Keratinocyte (primary cell): ENCODE data around the gene SERTAD1. TPM values are rescaled to one million over a fixed set of nuclear protein-coding genes. Genes with fewer than 3 reads are reported as not detected.

Experiments
- DNase-seq: peaks from one replicate; pipeline ENCODE4 v3.0.0-alpha.2; 2011; ENCODE audit warnings: low read depth, missing footprints, low spot score
- FAIRE-seq: peaks from 2 replicates; lab custom pipeline; 2011; peaks lifted over from hg19 to GRCh38; lab: Jason Lieb, UNC
- H2AFZ ChIP-seq: 2 replicates; pipeline ENCODE4 v1.6.0; 2012; ENCODE audit warnings: low read length, control low read depth, inconsistent platforms; ENCODE audit not compliant: control insufficient read depth
- H3K27ac ChIP-seq: 2 replicates; pipeline ENCODE4 v1.5.1; 2011; ENCODE audit warnings: low read length; ENCODE audit not compliant: control insufficient read depth, insufficient read depth
- H3K27me3 ChIP-seq: 3 replicates; pipeline ENCODE4 v1.6.0; 2011; ENCODE audit warnings: low read length; ENCODE audit not compliant: control insufficient read depth, insufficient read depth; ENCODE audit errors: extremely low read depth
- H3K36me3 ChIP-seq, 2 experiments: 2 replicates in 1 of 2; 3 replicates in 1 of 2; pipeline ENCODE4 v1.5.1; 2011; ENCODE audit warnings: low read length in 2 of 2, mild to moderate bottlenecking in 1 of 2; ENCODE audit not compliant: control insufficient read depth in 2 of 2, insufficient read depth in 2 of 2; ENCODE audit errors: extremely low read depth in 1 of 2
- H3K4me1 ChIP-seq: 3 replicates; pipeline ENCODE4 v1.5.1; 2011; ENCODE audit warnings: low read length; ENCODE audit not compliant: control insufficient read depth, insufficient read depth; ENCODE audit errors: extremely low read depth
- H3K4me2 ChIP-seq: 3 replicates; pipeline ENCODE4 v1.6.0; 2011; ENCODE audit warnings: low read depth, low read length; ENCODE audit not compliant: control insufficient read depth, insufficient read depth; ENCODE audit errors: extremely low read depth
- H3K4me3 ChIP-seq, 3 experiments: fragments of 200-600 bp in 1 of 3; sonication (generic) in 1 of 3; 2 replicates in 2 of 3; 3 replicates in 1 of 3; pipeline ENCODE4 v1.5.1; 2011 to 2016; ENCODE audit warnings: low read length in 3 of 3, mild to moderate bottlenecking in 3 of 3, control low read depth in 2 of 3, inconsistent platforms in 1 of 3, low read depth in 1 of 3, mixed read lengths in 1 of 3, mixed run types in 1 of 3, moderate library complexity in 1 of 3; ENCODE audit not compliant: control insufficient read depth in 2 of 3, insufficient read depth in 2 of 3; ENCODE audit errors: extremely low read depth in 1 of 3
- H3K79me2 ChIP-seq: 2 replicates; pipeline ENCODE4 v1.6.0; 2012; ENCODE audit warnings: low read length; ENCODE audit not compliant: control insufficient read depth, insufficient read depth
- H3K9ac ChIP-seq: 3 replicates; pipeline ENCODE4 v1.6.0; 2011; ENCODE audit warnings: low read length; ENCODE audit not compliant: control insufficient read depth, insufficient read depth; ENCODE audit errors: extremely low read depth
- H3K9me1 ChIP-seq: 3 replicates; pipeline ENCODE4 v1.6.0; 2011; ENCODE audit warnings: low read length; ENCODE audit not compliant: control insufficient read depth, insufficient read depth; ENCODE audit errors: extremely low read depth
- H3K9me3 ChIP-seq: 2 replicates; pipeline ENCODE4 v1.5.1; 2012; ENCODE audit warnings: low read depth, low read length; ENCODE audit not compliant: control insufficient read depth
- H4K20me1 ChIP-seq: 3 replicates; pipeline ENCODE4 v1.6.0; 2011; ENCODE audit warnings: low read length; ENCODE audit not compliant: control insufficient read depth, insufficient read depth; ENCODE audit errors: extremely low read depth
- EZH2 ChIP-seq: IDR thresholded peaks from one replicate; pipeline ENCODE4 v1.6.1; 2012; ENCODE audit warnings: inconsistent platforms, mild to moderate bottlenecking, low read length, moderate library complexity
- dilution Hi-C: fragments of 300-500 bp; cut with MboI; formaldehyde crosslinking; loops from one replicate; pipeline ENCODE4 v1.7.0; 2020; ENCODE audit warnings: low sequenced_read_pairs; ENCODE audit not compliant: extremely low pct_ligation_motif_present
- polyA plus RNA-seq, 5 experiments: library from polyadenylated mRNA; depleted of rRNA in 3 of 5; stranded (reverse) in 3 of 5; stranded (forward) in 1 of 5; unstranded in 1 of 5; fragments of >200 nt; gene quantifications; 1 replicate in 1 of 5; 2 replicates in 3 of 5; 3 replicates in 1 of 5; pipeline versions ENCODE4 v1.2.1 to v1.2.3, GENCODE V29; 2011 to 2012; ENCODE audit warnings: missing spikeins in 2 of 5, low read depth in 1 of 5, low replicate concordance in 1 of 5
- TF ChIP-seq, protein P1 (sequence below), 3 experiments: IDR thresholded peaks in 1 of 3; conservative IDR thresholded peaks in 1 of 3; optimal IDR thresholded peaks in 1 of 3; 2 replicates in 2 of 3; 3 replicates in 1 of 3; pipeline versions ENCODE3 to v1.5.1; 2011; ENCODE audit warnings: low read length in 3 of 3, mild to moderate bottlenecking in 3 of 3, moderate library complexity in 2 of 3, control low read depth in 1 of 3, inconsistent platforms in 1 of 3; ENCODE audit not compliant: insufficient read depth in 2 of 3; ENCODE audit errors: extremely low read depth in 1 of 3

SERTAD1 gene
- polyA plus RNA-seq, 1 donor (not counting 4 experiments of a cell fraction or from before 2014, with no cell fraction given), result 9.5 TPM

DNA sequence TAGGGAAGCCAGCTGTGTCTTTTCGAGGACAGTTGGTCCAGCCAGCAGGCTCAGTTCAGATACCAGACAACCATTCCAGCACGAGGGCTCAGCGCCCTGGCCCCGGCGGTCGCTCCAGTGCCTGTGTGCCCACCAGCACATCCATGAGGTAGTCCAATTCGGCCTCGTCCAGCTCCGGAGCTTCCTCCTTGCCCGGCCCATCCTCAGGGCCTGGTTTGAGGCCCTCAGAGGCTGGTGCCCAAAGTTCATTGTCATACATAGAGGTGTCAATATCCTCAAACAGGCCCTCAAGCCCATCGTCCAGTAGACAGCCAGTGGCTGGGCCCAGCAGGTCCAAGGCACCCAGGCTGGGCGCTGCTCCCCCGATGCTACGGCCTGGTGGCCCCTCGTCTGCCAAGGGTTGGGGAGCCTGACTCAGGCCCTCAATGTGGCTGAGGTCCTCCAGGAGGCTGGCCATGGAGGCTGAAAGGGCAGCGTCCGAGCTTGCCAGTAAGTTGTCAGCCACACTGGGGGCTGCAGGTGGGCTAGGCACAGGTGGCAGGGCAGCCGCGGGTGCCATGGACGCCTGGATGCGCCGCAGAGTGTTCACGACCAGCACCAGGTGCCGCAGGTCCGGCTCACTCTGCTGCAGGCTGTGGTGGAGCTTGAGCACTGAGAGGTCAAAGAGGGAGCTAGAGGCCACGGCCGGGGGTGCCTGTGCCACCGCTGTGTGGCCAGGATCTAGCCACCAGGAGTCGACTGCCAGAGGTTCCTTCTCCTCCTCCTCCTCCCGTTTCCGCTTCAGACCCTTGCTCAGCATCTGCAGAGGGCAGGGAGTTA is 2.8 kb downstream of the SERTAD1 start:
- peaks cover 28% of the 10 kb centered on the region for H3K79me2 ChIP-seq
- no peak for DNase-seq
- H3K4me2 ChIP-seq, result no peak overlapping the region
- FAIRE-seq, result no peak
- dilution Hi-C loops, result no loop called here
- H3K27me3 ChIP-seq, result no peaks in the 10 kb centered on the region
- H4K20me1 ChIP-seq, result no peaks in the 10 kb centered on the region
- H3K36me3 ChIP-seq, result peaks cover 0 to 6% of the 10 kb centered on the region in 2 experiments
- peaks cover 7% of the 10 kb centered on the region for H3K4me1 ChIP-seq
- H3K9ac ChIP-seq, result no peak overlapping the region
- no peak overlapping the region for H2AFZ ChIP-seq
- H3K27ac ChIP-seq, result no peak overlapping the region
- no peaks in the 10 kb centered on the region for H3K9me3 ChIP-seq
- no peaks in the 10 kb centered on the region for H3K9me1 ChIP-seq
- H3K4me3 ChIP-seq, result no peak overlapping the region
- no peak for TF ChIP-seq EZH2
- TF ChIP-seq, protein P1, sequence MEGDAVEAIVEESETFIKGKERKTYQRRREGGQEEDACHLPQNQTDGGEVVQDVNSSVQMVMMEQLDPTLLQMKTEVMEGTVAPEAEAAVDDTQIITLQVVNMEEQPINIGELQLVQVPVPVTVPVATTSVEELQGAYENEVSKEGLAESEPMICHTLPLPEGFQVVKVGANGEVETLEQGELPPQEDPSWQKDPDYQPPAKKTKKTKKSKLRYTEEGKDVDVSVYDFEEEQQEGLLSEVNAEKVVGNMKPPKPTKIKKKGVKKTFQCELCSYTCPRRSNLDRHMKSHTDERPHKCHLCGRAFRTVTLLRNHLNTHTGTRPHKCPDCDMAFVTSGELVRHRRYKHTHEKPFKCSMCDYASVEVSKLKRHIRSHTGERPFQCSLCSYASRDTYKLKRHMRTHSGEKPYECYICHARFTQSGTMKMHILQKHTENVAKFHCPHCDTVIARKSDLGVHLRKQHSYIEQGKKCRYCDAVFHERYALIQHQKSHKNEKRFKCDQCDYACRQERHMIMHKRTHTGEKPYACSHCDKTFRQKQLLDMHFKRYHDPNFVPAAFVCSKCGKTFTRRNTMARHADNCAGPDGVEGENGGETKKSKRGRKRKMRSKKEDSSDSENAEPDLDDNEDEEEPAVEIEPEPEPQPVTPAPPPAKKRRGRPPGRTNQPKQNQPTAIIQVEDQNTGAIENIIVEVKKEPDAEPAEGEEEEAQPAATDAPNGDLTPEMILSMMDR (optimal IDR thresholded peaks at IDR 0.05 in 1 of 3, IDR thresholded peaks at IDR 0.05 in 1 of 3, conservative IDR thresholded peaks at IDR 0.05 in 1 of 3; ENCODE audit: extremely low read depth in 1 of 3, insufficient read depth in 2 of 3, low read length in 3 of 3), result no peak

DNA sequence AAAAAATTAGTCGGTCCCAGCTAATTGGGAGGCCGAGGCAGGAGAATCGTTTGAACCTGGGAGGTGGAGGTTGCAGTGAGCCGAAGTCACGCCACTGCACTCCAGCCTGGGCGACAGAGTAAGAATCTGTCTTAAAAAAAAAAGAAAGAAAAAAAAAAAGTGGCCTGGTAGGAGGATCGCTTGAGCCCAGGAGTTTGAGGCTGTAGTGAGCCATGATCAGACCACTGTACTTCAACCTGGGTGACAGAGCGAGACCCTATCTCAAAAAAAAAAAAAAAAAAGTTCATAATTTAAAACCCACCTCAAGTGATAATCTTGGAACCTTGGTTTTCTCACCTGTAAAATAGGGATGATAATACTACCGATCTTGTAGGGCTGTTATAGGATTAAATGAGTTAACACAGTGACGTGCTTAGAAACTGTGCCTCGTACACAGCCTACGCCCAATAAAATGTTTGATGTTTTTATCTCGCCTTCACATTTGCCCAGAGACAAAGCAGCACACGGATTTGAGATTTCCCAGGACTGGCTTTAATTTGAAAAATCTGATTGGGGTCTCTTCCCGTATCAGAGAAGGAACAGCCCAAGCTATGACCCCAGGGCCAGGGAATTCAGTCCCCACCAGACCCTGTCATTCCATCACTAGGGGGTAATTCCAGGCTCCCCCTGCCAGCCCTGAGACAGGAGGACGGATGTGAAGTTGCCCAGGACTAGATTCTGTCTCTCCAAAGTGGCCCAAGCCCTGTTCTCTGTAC is 3.6 kb downstream of the SERTAD1 start:
- H3K79me2 ChIP-seq, result peaks cover 28% of the 10 kb centered on the region
- TF ChIP-seq EZH2, result no peak
- TF ChIP-seq, protein P1 (optimal IDR thresholded peaks at IDR 0.05 in 1 of 3, IDR thresholded peaks at IDR 0.05 in 1 of 3, conservative IDR thresholded peaks at IDR 0.05 in 1 of 3; ENCODE audit: extremely low read depth in 1 of 3, insufficient read depth in 2 of 3, low read length in 3 of 3), result no peak
- no peaks in the 10 kb centered on the region for H3K9me1 ChIP-seq
- dilution Hi-C loops, result no loop called here
- peak overlapping the region; percentile 86 for H3K9ac ChIP-seq
- no peak for FAIRE-seq
- H3K4me3 ChIP-seq, result no peak overlapping the region
- DNase-seq, result no peak
- H3K9me3 ChIP-seq, result no peaks in the 10 kb centered on the region
- peaks cover 0 to 6% of the 10 kb centered on the region in 2 experiments for H3K36me3 ChIP-seq
- no peak overlapping the region for H2AFZ ChIP-seq
- H3K4me2 ChIP-seq, result peak overlapping the region; percentile 96
- peak overlapping the region; percentile 90 for H3K27ac ChIP-seq
- H3K27me3 ChIP-seq, result no peaks in the 10 kb centered on the region
- H4K20me1 ChIP-seq, result no peaks in the 10 kb centered on the region
- peaks cover 7% of the 10 kb centered on the region for H3K4me1 ChIP-seq
